D721Med (cell line): Measurements from ENCODE around the gene PKDCC.

Source experiments
- DNase-seq: peaks from one replicate; pipeline ENCODE4 v3.0.0; 2011; ENCODE audit warnings: low spot score; ENCODE audit not compliant: insufficient read length
- FAIRE-seq: peaks from 2 replicates; lab custom pipeline; 2011; peaks lifted over from hg19 to GRCh38; lab: Jason Lieb, UNC
- TF ChIP-seq, protein P1 (sequence below): IDR thresholded peaks from 2 replicates; pipeline ENCODE4 v1.5.1; 2012; ENCODE audit warnings: mild to moderate bottlenecking, control low read depth; ENCODE audit not compliant: insufficient read depth; ENCODE audit errors: missing control alignments

Gene PKDCC

DNA sequence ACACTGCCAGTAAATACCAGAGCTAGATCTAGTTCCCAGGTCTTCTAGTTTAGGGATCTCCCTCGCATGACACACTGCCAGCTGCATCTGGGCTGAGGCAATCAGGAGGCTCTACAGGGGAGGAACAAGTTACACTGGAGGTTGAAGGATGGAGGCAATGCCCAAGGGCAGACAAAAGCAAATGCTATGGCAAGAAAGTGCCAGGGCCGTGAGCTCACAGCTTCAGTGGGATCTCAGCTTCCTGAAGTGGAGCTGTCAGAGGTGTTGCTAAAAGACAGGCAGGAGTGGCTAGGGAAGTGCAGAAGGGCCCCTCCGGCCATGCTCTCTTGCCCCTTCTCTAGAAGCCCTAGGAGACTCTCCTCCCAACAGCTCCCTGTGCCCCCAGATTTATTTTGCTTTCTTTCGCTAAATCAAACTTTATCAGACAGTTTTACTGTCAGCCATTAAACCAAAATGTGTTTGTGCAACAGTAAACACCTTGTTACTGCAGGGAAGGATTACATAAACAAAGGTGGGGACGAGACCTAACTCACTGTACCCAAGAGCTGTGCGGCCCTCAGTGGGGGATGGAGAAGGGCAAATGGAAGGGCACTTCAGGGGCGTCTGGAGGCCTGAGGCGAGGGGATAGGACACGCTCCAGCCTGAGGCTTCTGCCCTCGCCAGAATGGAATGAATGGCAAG, 39.4 kb upstream of the PKDCC start:
- DNase-seq (no peak), FAIRE-seq (no peak)
- TF ChIP-seq, protein P1, sequence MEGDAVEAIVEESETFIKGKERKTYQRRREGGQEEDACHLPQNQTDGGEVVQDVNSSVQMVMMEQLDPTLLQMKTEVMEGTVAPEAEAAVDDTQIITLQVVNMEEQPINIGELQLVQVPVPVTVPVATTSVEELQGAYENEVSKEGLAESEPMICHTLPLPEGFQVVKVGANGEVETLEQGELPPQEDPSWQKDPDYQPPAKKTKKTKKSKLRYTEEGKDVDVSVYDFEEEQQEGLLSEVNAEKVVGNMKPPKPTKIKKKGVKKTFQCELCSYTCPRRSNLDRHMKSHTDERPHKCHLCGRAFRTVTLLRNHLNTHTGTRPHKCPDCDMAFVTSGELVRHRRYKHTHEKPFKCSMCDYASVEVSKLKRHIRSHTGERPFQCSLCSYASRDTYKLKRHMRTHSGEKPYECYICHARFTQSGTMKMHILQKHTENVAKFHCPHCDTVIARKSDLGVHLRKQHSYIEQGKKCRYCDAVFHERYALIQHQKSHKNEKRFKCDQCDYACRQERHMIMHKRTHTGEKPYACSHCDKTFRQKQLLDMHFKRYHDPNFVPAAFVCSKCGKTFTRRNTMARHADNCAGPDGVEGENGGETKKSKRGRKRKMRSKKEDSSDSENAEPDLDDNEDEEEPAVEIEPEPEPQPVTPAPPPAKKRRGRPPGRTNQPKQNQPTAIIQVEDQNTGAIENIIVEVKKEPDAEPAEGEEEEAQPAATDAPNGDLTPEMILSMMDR: no peak

DNA sequence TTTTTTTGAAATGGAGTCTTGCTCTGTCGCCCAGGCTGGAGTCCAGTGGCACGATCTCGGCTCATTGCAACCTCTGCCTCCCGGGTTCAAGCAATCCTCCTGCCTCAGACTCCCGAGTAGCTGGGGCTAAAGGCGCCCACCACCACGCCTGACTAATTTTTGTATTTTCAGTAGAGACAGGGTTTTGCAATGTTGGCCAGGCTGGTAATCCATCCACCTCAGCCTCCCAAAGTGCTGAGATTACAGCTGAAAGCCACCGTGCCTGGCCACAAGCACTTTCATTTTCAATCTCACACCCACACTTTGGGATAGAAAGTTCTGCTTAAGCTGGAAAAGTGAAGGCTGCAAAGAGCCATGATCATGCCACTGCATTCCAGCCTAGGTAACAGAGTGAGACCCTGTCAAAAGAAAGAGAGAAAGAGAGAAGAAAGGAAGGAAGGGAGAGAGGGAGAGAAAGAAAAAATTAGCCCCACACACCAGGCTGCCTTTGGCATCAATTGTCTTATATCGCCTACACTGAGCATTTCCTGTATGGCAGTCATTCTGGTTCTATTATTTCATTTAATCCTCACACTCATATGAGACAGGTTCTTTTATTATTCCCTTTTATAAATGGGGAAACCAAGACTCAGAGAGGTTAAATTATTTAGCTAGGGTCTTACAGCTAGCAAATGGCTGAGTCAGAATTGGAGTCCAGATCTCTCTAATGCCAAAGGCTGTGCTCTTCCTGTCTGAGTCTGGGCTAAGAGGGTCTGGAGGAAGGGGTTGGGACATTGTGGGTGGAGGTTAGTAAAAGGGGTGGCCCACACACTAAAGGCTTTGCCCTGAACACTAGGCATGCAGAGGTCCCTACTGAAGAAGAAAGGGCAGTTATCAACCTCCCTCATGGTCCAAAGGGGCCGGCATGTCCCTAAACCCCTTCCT, 37.9 kb upstream of the PKDCC start:
- TF ChIP-seq, protein P1: no peak
- FAIRE-seq (no peak), DNase-seq (no peak)

DNA sequence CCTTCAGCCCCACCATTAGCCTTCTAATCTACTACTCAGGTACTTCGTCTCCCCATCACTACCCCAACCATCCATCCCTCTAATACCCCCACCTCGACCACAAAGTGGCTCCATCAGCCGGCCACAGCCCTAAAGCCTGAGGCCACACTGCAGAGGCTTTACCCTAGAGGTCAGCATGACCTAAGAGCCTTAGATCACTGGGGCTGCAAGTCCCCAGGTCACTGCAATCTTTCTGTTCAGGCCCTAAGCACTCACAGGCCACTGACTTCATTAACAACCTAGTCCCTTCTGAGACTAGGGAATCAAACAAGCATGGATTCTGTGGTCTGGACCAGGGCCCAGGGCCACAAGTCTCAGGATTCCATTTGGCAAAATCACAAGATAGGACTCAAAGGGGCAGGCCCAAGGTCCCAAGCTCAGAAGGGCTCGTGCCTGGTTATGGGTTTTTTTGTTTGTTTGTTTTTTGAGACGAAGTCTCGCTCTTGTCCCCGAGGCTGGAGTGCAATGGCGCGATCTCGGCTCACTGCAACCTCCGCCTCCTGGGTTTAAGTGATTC, 37.0 kb upstream of the PKDCC start:
- TF ChIP-seq, protein P1: no peak
- DNase-seq (no peak), FAIRE-seq (no peak)

DNA sequence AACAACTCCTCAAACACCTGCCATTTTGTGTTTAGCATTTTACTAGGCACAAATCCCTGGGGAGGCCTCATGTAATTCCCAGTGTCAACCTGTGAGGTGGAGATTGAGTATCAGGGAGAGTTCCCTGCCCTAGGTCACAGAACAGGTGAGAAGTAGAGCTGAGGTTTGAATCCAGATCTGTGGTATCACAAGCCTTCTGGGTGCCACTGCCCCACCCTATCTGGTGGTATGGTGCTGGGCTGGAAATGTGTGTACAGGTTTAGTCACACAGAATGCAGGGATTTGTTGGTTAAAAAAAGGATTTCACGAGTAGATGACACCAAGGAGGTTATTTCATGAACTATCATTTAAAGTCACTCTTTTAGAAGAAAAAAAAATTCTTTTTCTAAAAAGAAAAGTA, 35.7 kb upstream of the PKDCC start:
- FAIRE-seq: no peak
- TF ChIP-seq, protein P1: no peak
- DNase-seq: no peak

DNA sequence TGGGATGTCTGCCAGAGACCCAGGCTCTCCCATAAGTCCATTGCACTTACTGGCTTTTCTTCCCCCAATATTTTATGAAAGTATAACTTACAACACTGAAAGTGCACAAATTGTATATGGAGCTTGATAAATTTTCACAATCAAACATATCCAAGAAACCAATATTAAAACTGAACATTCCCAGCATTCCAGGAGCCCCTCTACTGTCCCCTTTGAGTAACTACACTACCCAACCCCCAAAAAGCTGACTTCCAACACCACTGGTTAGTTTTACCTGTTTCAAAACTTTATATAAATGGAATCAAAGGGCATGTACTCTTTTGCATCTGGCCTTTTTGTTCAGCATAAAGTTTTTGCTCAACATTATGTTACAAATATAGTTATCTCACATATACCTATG, 35.2 kb upstream of the PKDCC start:
- FAIRE-seq: no peak
- TF ChIP-seq, protein P1: no peak

DNA sequence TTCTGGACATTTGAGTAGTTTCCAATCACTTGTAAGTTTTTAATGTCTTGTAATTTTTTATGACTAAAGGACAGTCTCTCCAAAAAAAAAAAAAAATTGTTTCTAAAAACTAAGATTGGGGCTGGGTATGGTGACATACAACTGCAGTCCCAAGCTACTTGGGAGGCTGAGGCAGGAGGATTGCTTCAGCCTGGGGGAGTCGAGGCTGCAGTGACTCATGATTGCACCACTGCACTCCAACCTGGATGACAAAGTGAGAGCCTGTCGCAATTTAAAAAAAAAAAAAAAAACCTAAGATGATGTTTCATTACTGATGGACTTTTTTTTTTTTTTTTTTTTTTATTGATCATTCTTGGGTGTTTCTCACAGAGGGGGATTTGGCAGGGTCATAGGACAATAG, 34.4 kb upstream of the PKDCC start:
- TF ChIP-seq, protein P1: no peak
- DNase-seq: no peak
- FAIRE-seq: no peak

More for the DNA sequence above, 35.2 kb upstream of the PKDCC start:
- DNase-seq: no peak
